Measurements from ENCODE around the gene RHOA.
"Not testable (repeated sequence)": the region's sequence is repeated elsewhere in the genome, so short reads cannot be mapped to it uniquely, and the experiment has no call there.

RHOA gene

GRCh38 chr3:49410846-49411534 is 786 bp downstream of the RHOA start:
- DNase-seq = peak; percentile 79

- no peak for DNase-seq
Measured at GRCh38 chr3:49410066-49410845, 1.5 kb downstream of the RHOA start.

GRCh38 chr3:49406571-49407565 is 4.9 kb downstream of the RHOA start:
- peak; percentile 47 for DNase-seq

GRCh38 chr3:49405570-49405969 is 6.2 kb downstream of the RHOA start:
- not testable (repeated sequence) for DNase-seq

- DNase-seq = no peak
Measured at GRCh38 chr3:49403891-49404290, 7.9 kb downstream of the RHOA start.

GRCh38 chr3:49401766-49402165 is 10.0 kb downstream of the RHOA start:
- DNase-seq = no peak

GRCh38 chr3:49399461-49399860 is 12.3 kb downstream of the RHOA start:
- no peak for DNase-seq

- peak; percentile 39 for DNase-seq
Measured at GRCh38 chr3:49397470-49397869, 14.3 kb downstream of the RHOA start.

GRCh38 chr3:49391310-49391709 is 20.5 kb downstream of the RHOA start:
- not testable (repeated sequence) for DNase-seq

GRCh38 chr3:49389297-49389696 is 22.5 kb downstream of the RHOA start:
- no peak for DNase-seq

GRCh38 chr3:49388289-49388820 is 23.4 kb downstream of the RHOA start:
- peak; percentile 73 for DNase-seq

GRCh38 chr3:49387721-49388120 is 24.1 kb downstream of the RHOA start:
- DNase-seq = peak; percentile 18

- DNase-seq = peak; percentile 86
Measured at GRCh38 chr3:49386056-49386756, 25.6 kb downstream of the RHOA start.

- DNase-seq = no peak
Measured at GRCh38 chr3:49385617-49386016, 26.2 kb downstream of the RHOA start.

- no peak for DNase-seq
Measured at GRCh38 chr3:49383387-49383786, 28.4 kb downstream of the RHOA start.

- no peak for DNase-seq
Measured at GRCh38 chr3:49378249-49378895, 33.4 kb downstream of the RHOA start.

GRCh38 chr3:49377483-49377882 is 34.3 kb downstream of the RHOA start:
- peak; percentile 54 for DNase-seq

GRCh38 chr3:49371946-49372345 is 39.8 kb downstream of the RHOA start:
- no peak for DNase-seq

- no peak for DNase-seq
Measured at GRCh38 chr3:49370585-49371290, 41.0 kb downstream of the RHOA start.

- DNase-seq = no peak
Measured at GRCh38 chr3:49362561-49362960, 49.2 kb downstream of the RHOA start.

GRCh38 chr3:49359623-49360022 is 52.2 kb downstream of the RHOA start:
- DNase-seq = no peak

Measured in inflammatory macrophage treated with lipopolysaccharide for 4 hours (primary cell).